MM.1S (cell line): Measurements from ENCODE around the gene SPDYE1.

ENCODE experiments used
- DNase-seq: peaks from one replicate; pipeline ENCODE4 v3.0.0-alpha.2; 2015
- H2AFZ ChIP-seq: fragments of 300-600 bp; sonication (generic); 2 replicates; pipeline ENCODE4 v1.6.0; 2016; ENCODE audit warnings: antibody characterized with exemption, low read length
- H3F3A ChIP-seq: fragments of 300-600 bp; sonication (generic); 2 replicates; pipeline ENCODE4 v1.6.1; 2016; ENCODE audit warnings: mild to moderate bottlenecking, antibody characterized with exemption, low read length, moderate library complexity, mixed read lengths; ENCODE audit not compliant: insufficient read depth
- H3K27ac ChIP-seq: fragments of 300-600 bp; sonication (generic); 2 replicates; pipeline ENCODE4 v1.5.1; 2016; ENCODE audit warnings: mild to moderate bottlenecking, low read length
- H3K27me3 ChIP-seq: fragments of 300-600 bp; sonication (generic); replicated peaks from 2 replicates; pipeline ENCODE4 v1.6.0; 2016; ENCODE audit warnings: low read length; ENCODE audit not compliant: insufficient read depth
- H3K36me3 ChIP-seq: fragments of 300-600 bp; sonication (generic); replicated peaks from 2 replicates; pipeline ENCODE4 v1.6.1; 2016; ENCODE audit warnings: mild to moderate bottlenecking, low read length, mixed read lengths; ENCODE audit not compliant: insufficient read depth
- H3K4me1 ChIP-seq: fragments of 300-600 bp; sonication (generic); 2 replicates; pipeline ENCODE4 v1.6.1; 2016; ENCODE audit warnings: low read length, mixed read lengths
- H3K4me2 ChIP-seq: fragments of 300-600 bp; sonication (generic); 2 replicates; pipeline ENCODE4 v1.6.0; 2016; ENCODE audit warnings: low read depth, low read length
- H3K4me3 ChIP-seq: fragments of 300-600 bp; sonication (generic); 2 replicates; pipeline ENCODE4 v1.5.1; 2016; ENCODE audit warnings: low read length, mixed read lengths
- H3K79me2 ChIP-seq: fragments of 300-600 bp; sonication (generic); 2 replicates; pipeline ENCODE4 v1.6.1; 2016; ENCODE audit warnings: mixed run types, low read length, mixed read lengths
- H3K9ac ChIP-seq: fragments of 300-600 bp; sonication (generic); 2 replicates; pipeline ENCODE4 v1.6.1; 2016; ENCODE audit warnings: low read length, mixed read lengths
- H3K9me2 ChIP-seq: fragments of 300-600 bp; sonication (generic); replicated peaks from 2 replicates; pipeline ENCODE4 v1.6.1; 2016; ENCODE audit warnings: mild to moderate bottlenecking, low read length, mixed read lengths; ENCODE audit not compliant: insufficient read depth
- H3K9me3 ChIP-seq: fragments of 300-600 bp; sonication (generic); replicated peaks from 2 replicates; pipeline ENCODE4 v1.6.1; 2016; ENCODE audit warnings: mild to moderate bottlenecking, low read length, mixed read lengths; ENCODE audit not compliant: insufficient read depth
- H4K20me1 ChIP-seq: fragments of 300-600 bp; sonication (generic); 2 replicates; pipeline ENCODE4 v1.6.1; 2016; ENCODE audit warnings: mild to moderate bottlenecking, low read length, moderate library complexity, mixed read lengths; ENCODE audit not compliant: insufficient read depth
- EZH2 ChIP-seq: fragments of 300-600 bp; sonication (generic); optimal IDR thresholded peaks from 2 replicates; pipeline ENCODE3; 2017; ENCODE audit warnings: low read depth, mild to moderate bottlenecking, antibody characterized with exemption, low read length, mixed read lengths
- EZH2phosphoT487 ChIP-seq: fragments of 300-600 bp; sonication (generic); IDR thresholded peaks from 2 replicates; pipeline ENCODE4 v1.6.1; 2018; ENCODE audit warnings: antibody characterized with exemption, low read length
- TF ChIP-seq, protein P1 (sequence below): fragments of 300-600 bp; sonication (generic); IDR thresholded peaks from 2 replicates; pipeline ENCODE4 v1.5.1; 2016; ENCODE audit warnings: antibody characterized with exemption, low read length, mixed read lengths

The SPDYE1 gene

GRCh38 chr7:44048031-44048795, 50.5 kb downstream of the SPDYE1 start:
- no peaks in the 10 kb centered on the region for H3K9me3 ChIP-seq
- no peak overlapping the region for H3K4me2 ChIP-seq
- peaks cover 23% of the 10 kb centered on the region for H3K4me1 ChIP-seq
- H4K20me1 ChIP-seq, result peaks cover 8% of the 10 kb centered on the region; the same call in 1 of the 2 replicates
- H2AFZ ChIP-seq, result no peak overlapping the region
- peaks cover 20% of the 10 kb centered on the region; the same call in 1 of the 2 replicates for H3F3A ChIP-seq
- H3K27me3 ChIP-seq, result no peaks in the 10 kb centered on the region
- DNase-seq, result no peak
- H3K9me2 ChIP-seq, result no peaks in the 10 kb centered on the region
- H3K4me3 ChIP-seq, result no peak overlapping the region
- H3K79me2 ChIP-seq, result peaks cover 76% of the 10 kb centered on the region
- no peak overlapping the region for H3K27ac ChIP-seq
- peaks cover 4% of the 10 kb centered on the region; the same call in 1 of the 2 replicates for H3K36me3 ChIP-seq
- TF ChIP-seq, protein P1, sequence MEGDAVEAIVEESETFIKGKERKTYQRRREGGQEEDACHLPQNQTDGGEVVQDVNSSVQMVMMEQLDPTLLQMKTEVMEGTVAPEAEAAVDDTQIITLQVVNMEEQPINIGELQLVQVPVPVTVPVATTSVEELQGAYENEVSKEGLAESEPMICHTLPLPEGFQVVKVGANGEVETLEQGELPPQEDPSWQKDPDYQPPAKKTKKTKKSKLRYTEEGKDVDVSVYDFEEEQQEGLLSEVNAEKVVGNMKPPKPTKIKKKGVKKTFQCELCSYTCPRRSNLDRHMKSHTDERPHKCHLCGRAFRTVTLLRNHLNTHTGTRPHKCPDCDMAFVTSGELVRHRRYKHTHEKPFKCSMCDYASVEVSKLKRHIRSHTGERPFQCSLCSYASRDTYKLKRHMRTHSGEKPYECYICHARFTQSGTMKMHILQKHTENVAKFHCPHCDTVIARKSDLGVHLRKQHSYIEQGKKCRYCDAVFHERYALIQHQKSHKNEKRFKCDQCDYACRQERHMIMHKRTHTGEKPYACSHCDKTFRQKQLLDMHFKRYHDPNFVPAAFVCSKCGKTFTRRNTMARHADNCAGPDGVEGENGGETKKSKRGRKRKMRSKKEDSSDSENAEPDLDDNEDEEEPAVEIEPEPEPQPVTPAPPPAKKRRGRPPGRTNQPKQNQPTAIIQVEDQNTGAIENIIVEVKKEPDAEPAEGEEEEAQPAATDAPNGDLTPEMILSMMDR, result no peak
- no peak for TF ChIP-seq EZH2phosphoT487
- TF ChIP-seq EZH2, result no peak
- no peak overlapping the region for H3K9ac ChIP-seq

DNA sequence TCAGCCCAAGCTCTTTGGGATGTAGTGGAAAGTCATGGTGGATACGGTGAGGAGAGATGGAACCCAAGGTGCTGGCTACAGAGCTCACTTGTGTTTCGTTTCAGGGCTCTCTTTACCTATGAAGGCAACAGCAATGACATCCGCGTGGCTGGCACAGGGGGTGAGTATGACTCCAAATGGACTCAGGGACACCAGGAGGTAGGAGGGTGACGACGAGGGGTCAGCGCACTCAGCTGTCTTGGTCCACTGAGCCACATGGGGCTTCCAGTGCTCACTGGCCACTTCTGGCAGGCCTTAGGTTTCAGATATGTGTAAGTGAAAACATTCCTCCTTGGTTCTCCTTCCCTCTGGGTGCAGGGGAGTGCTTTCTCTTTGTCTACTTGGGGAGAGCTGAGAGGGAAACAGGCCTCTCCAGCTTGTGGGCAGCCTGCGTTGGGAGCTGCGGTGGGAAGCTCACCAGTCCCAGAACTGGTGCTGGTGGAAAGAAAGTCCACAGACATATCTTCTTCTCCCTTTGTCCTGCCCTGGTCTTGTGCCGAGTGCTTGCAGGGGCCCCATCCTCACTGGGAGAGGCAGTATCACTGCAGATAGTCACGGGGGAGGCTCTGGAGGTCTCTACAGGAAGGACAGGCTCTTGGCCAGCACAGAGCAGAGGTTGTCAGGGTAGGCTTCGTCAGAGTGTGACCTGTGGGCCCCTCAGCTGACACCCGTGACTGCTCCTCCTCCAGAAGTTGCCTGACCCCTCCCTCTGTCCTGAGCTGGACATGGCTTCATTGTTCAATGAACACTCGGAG, 52.6 kb downstream of the SPDYE1 start:
- H3K9me2 ChIP-seq, result no peaks in the 10 kb centered on the region
- H2AFZ ChIP-seq, result no peak overlapping the region
- no peak overlapping the region for H3K4me2 ChIP-seq
- no peak overlapping the region for H3K27ac ChIP-seq
- TF ChIP-seq EZH2 (no peak), EZH2phosphoT487 (no peak)
- TF ChIP-seq, protein P1, result no peak
- H3K9me3 ChIP-seq, result no peaks in the 10 kb centered on the region
- peaks cover 67% of the 10 kb centered on the region for H3K79me2 ChIP-seq
- no peak for DNase-seq
- H3K9ac ChIP-seq, result no peak overlapping the region
- peaks cover 4% of the 10 kb centered on the region; the same call in 1 of the 2 replicates for H3K36me3 ChIP-seq
- H3K4me3 ChIP-seq, result no peak overlapping the region
- peaks cover 19% of the 10 kb centered on the region for H3K4me1 ChIP-seq
- H3F3A ChIP-seq, result peaks cover 13% of the 10 kb centered on the region; the same call in 1 of the 2 replicates
- peaks cover 8% of the 10 kb centered on the region; the same call in 1 of the 2 replicates for H4K20me1 ChIP-seq
- H3K27me3 ChIP-seq, result no peaks in the 10 kb centered on the region

GRCh38 chr7:44050915-44051560, 53.3 kb downstream of the SPDYE1 start:
- no peaks in the 10 kb centered on the region for H3K9me2 ChIP-seq
- peaks cover 7% of the 10 kb centered on the region; the same call in 1 of the 2 replicates for H3F3A ChIP-seq
- no peaks in the 10 kb centered on the region for H3K9me3 ChIP-seq
- no peak overlapping the region for H3K9ac ChIP-seq
- H3K27ac ChIP-seq, result no peak overlapping the region
- no peak for DNase-seq
- no peak for TF ChIP-seq EZH2
- H4K20me1 ChIP-seq, result peaks cover 8% of the 10 kb centered on the region; the same call in 1 of the 2 replicates
- no peak overlapping the region for H3K4me3 ChIP-seq
- no peak overlapping the region for H2AFZ ChIP-seq
- H3K4me2 ChIP-seq, result no peak overlapping the region
- H3K36me3 ChIP-seq, result peaks cover 4% of the 10 kb centered on the region; the same call in 1 of the 2 replicates
- H3K79me2 ChIP-seq, result peaks cover 61% of the 10 kb centered on the region
- H3K27me3 ChIP-seq, result no peaks in the 10 kb centered on the region
- peaks cover 12% of the 10 kb centered on the region for H3K4me1 ChIP-seq
